DND-41 (cell line): ENCODE results near the gene HS3ST6.

Experiments
- ATAC-seq: fragments of 200-7000 bp; cut with Tn5 transposase; 3 replicates; pipeline ENCODE4 v1.9.1; 2021; ENCODE audit warnings: low read depth; ENCODE audit not compliant: insufficient read depth
- DNase-seq: peaks from one replicate; pipeline ENCODE4 v3.0.0-alpha.2; 2020
- H2AFZ ChIP-seq: 2 replicates; pipeline ENCODE4 v1.6.0; 2012; ENCODE audit warnings: low read depth, low read length
- H3K27ac ChIP-seq: 2 replicates; pipeline ENCODE4 v1.5.1; 2012; ENCODE audit warnings: low read length, inconsistent platforms
- H3K27me3 ChIP-seq: fragments of 200-600 bp; sonication (generic); 2 replicates; pipeline ENCODE4 v1.6.0; 2012; ENCODE audit warnings: low read length, mild to moderate bottlenecking, inconsistent platforms; ENCODE audit not compliant: insufficient read depth, poor library complexity
- H3K36me3 ChIP-seq: 2 replicates; pipeline ENCODE4 v1.5.1; 2012; ENCODE audit warnings: low read length, inconsistent platforms; ENCODE audit not compliant: insufficient read depth
- H3K4me1 ChIP-seq: 2 replicates; pipeline ENCODE4 v1.5.1; 2012; ENCODE audit warnings: mild to moderate bottlenecking, low read length; ENCODE audit not compliant: insufficient read depth
- H3K4me2 ChIP-seq: 2 replicates; pipeline ENCODE4 v1.6.0; 2012; ENCODE audit warnings: mild to moderate bottlenecking, moderate library complexity, low read length, inconsistent platforms; ENCODE audit not compliant: insufficient read depth
- H3K4me3 ChIP-seq, 2 experiments: fragments of 200-600 bp in 1 of 2; shearing (Covaris generic) in 1 of 2; 2 replicates each; pipeline ENCODE4 v1.5.1; 2012 to 2016; ENCODE audit warnings: inconsistent platforms in 2 of 2, low read length in 2 of 2, mild to moderate bottlenecking in 2 of 2, low read depth in 1 of 2, moderate library complexity in 1 of 2
- H3K79me2 ChIP-seq: 2 replicates; pipeline ENCODE4 v1.6.0; 2012; ENCODE audit warnings: low read length, inconsistent platforms; ENCODE audit not compliant: insufficient read depth
- H3K9ac ChIP-seq: 2 replicates; pipeline ENCODE4 v1.6.0; 2012; ENCODE audit warnings: low read depth, mild to moderate bottlenecking, inconsistent platforms, low read length, moderate library complexity
- H3K9me3 ChIP-seq: 2 replicates; pipeline ENCODE4 v1.5.1; 2012; ENCODE audit warnings: low read length, moderate library complexity, mild to moderate bottlenecking, inconsistent platforms; ENCODE audit not compliant: insufficient read depth, severe bottlenecking
- H4K20me1 ChIP-seq: 2 replicates; pipeline ENCODE4 v1.6.0; 2012; ENCODE audit warnings: low read length; ENCODE audit not compliant: insufficient read depth
- CTCF ChIP-seq: IDR thresholded peaks from 2 replicates; pipeline ENCODE4 v1.5.1; 2012; ENCODE audit warnings: borderline replicate concordance, low read length, moderate library complexity, mild to moderate bottlenecking; ENCODE audit not compliant: poor library complexity, severe bottlenecking; ENCODE audit errors: extremely low read depth
- EZH2 ChIP-seq: IDR thresholded peaks from 3 replicates; pipeline ENCODE4 v1.6.1; 2012; ENCODE audit warnings: borderline replicate concordance, low read depth, mild to moderate bottlenecking, moderate library complexity, low read length, inconsistent platforms; ENCODE audit not compliant: severe bottlenecking

The HS3ST6 gene

GRCh38 chr16:1862394-1862793 lies 55.8 kb downstream of the HS3ST6 start:
- no peaks in the 10 kb centered on the region for H3K79me2 ChIP-seq
- no peaks in the 10 kb centered on the region for H3K36me3 ChIP-seq
- no peak overlapping the region for H3K27ac ChIP-seq
- TF ChIP-seq EZH2 = no peak
- no peak for TF ChIP-seq CTCF
- H2AFZ ChIP-seq = no peak overlapping the region
- H3K27me3 ChIP-seq = peaks cover 29% of the 10 kb centered on the region
- no peaks in the 10 kb centered on the region for H3K4me1 ChIP-seq
- no peaks in the 10 kb centered on the region for H3K9me3 ChIP-seq
- no peak overlapping the region for H3K4me2 ChIP-seq
- H4K20me1 ChIP-seq = no peaks in the 10 kb centered on the region
- H3K9ac ChIP-seq = no peak overlapping the region
- ATAC-seq = no peak
- no peak overlapping the region for H3K4me3 ChIP-seq
- no peak for DNase-seq

- DNase-seq (no peak), ATAC-seq (no peak)
- no peaks in the 10 kb centered on the region for H3K9me3 ChIP-seq
- TF ChIP-seq CTCF (no peak), EZH2 (no peak)
- no peak overlapping the region for H3K9ac ChIP-seq
- H3K27me3 ChIP-seq = peaks cover 33% of the 10 kb centered on the region
- no peaks in the 10 kb centered on the region for H4K20me1 ChIP-seq
- no peak overlapping the region for H3K27ac ChIP-seq
- H3K36me3 ChIP-seq = no peaks in the 10 kb centered on the region
- no peak overlapping the region for H2AFZ ChIP-seq
- no peaks in the 10 kb centered on the region for H3K79me2 ChIP-seq
- H3K4me1 ChIP-seq = no peaks in the 10 kb centered on the region
- no peak overlapping the region for H3K4me3 ChIP-seq
- H3K4me2 ChIP-seq = no peak overlapping the region
Measured at GRCh38 chr16:1861730-1862129, 56.5 kb downstream of the HS3ST6 start.
